ENCODE measurements around the gene MAD1L1.

The MAD1L1 gene

DNA sequence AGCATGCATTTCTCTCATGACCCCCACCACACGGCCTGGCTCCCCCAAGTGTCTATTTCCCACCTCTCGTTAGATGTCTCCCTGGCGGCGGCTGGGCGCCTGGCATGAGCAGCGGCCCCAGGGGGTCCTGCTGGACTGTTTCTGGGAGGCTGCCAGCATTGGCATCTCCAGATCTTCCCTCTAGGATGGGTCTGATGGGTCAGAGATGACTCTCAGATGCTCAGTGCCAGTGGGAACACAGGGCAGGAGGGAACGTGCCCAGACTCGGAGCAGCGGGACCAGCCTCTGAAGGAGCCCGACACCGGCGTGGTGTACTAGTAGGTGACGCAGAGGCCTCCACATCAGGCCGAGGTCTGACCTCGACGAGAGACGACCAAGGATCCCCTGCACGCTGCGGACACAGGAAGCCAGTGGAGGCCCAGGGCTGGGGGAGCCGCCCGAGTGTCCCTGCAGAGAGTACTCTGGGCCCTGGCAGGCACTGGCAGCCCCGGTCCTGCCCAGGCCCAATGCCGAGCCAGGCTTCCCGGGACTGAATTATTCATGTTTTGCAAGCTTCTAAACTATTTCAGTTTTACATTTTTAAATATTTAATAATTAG, 323.8 kb downstream of the MAD1L1 start:
- TF ChIP-seq, protein P1, sequence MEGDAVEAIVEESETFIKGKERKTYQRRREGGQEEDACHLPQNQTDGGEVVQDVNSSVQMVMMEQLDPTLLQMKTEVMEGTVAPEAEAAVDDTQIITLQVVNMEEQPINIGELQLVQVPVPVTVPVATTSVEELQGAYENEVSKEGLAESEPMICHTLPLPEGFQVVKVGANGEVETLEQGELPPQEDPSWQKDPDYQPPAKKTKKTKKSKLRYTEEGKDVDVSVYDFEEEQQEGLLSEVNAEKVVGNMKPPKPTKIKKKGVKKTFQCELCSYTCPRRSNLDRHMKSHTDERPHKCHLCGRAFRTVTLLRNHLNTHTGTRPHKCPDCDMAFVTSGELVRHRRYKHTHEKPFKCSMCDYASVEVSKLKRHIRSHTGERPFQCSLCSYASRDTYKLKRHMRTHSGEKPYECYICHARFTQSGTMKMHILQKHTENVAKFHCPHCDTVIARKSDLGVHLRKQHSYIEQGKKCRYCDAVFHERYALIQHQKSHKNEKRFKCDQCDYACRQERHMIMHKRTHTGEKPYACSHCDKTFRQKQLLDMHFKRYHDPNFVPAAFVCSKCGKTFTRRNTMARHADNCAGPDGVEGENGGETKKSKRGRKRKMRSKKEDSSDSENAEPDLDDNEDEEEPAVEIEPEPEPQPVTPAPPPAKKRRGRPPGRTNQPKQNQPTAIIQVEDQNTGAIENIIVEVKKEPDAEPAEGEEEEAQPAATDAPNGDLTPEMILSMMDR (IDR thresholded peaks at IDR 0.05; ENCODE audit: poor library complexity, severe bottlenecking): no peak
- no peak for ATAC-seq (ENCODE audit: low read depth)
- no peaks in the 10 kb centered on the region for H3K4me1 ChIP-seq (ENCODE audit: insufficient read depth, poor library complexity, severe bottlenecking)
- no peaks in the 10 kb centered on the region for H3K27me3 ChIP-seq (ENCODE audit: insufficient read depth, poor library complexity, severe bottlenecking)
- no peaks in the 10 kb centered on the region for H3K36me3 ChIP-seq (ENCODE audit: low read depth)
- H3K9me3 ChIP-seq (ENCODE audit: severe bottlenecking): no peaks in the 10 kb centered on the region
- no peak overlapping the region for H3K27ac ChIP-seq (ENCODE audit: poor library complexity, severe bottlenecking)
- DNase-seq (ENCODE audit: low spot score): no peak
- H3K4me3 ChIP-seq (ENCODE audit: severe bottlenecking): no peak overlapping the region

DNA sequence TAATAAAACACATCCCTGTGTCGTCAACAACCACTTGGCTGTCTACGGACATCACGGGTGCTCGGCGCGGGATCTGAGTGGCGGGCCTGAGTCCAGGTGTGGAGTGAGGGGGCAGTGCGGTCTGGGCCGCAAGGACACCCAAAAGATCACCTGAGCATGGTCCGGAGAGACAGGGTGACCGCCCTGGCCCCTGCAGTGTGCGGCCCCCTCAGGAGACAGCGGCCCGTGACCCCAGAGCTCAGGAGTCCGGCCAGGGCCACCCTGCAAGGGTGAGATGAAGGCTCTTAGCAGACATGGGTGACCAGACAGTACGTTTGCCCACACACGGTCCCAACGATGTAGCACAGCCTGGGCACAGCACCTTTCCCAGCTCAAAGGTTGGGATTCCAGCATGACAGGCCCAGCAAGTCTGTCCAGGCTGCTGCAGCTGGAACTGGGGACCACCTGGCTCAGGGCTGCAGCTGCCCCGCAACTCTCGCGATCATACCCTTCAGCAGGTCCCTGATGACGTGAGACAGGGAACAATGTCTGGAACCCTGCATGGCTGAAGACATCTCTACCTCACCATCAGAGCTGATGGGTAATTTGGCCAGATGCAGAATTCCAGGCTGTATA, 324.9 kb downstream of the MAD1L1 start:
- DNase-seq (ENCODE audit: low spot score) (no peak), ATAC-seq (ENCODE audit: low read depth) (no peak)
- H3K36me3 ChIP-seq (ENCODE audit: low read depth): no peaks in the 10 kb centered on the region
- no peaks in the 10 kb centered on the region for H3K27me3 ChIP-seq (ENCODE audit: insufficient read depth, poor library complexity, severe bottlenecking)
- no peaks in the 10 kb centered on the region for H3K4me1 ChIP-seq (ENCODE audit: insufficient read depth, poor library complexity, severe bottlenecking)
- TF ChIP-seq, protein P1 (IDR thresholded peaks at IDR 0.05; ENCODE audit: poor library complexity, severe bottlenecking): no peak
- no peaks in the 10 kb centered on the region for H3K9me3 ChIP-seq (ENCODE audit: severe bottlenecking)
- no peak overlapping the region for H3K27ac ChIP-seq (ENCODE audit: poor library complexity, severe bottlenecking)
- no peak overlapping the region for H3K4me3 ChIP-seq (ENCODE audit: severe bottlenecking)

DNA sequence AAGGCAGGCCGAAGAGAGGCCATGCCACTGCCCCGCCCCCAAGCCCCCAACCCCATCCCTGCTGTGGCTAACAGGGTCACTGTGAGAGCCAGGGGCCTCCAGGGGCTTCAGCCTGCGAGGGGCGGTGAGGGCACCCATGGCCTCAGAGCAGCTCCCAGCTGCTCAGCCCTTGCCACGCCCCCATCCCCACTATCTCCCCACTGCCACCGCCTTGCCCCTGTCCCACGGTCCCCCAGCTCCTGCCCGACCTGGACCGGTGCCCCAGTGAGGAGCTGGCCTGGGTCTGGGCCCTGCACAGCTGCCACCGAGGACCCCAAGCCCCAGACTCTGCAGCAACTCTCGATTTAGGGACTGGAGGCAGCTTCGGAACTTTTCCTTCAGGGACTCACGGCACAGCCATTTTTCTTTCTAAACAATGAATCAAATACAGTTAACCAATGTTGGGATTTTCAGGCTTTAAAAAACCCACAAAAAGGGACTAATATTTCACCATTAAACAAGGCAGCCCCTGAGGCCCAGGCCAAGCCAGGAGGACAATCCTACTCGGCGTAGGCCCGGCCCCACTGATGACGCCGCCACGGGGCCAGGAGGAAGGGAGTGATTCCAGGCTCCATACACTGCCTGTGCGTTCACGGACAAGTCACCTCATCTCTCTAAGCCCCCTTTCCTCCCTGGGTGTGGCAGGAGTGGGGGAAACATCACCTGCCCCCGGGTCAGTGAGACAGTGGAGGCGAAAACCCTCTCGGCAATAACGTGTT, 325.6 kb downstream of the MAD1L1 start:
- ATAC-seq (ENCODE audit: low read depth) (no peak), DNase-seq (ENCODE audit: low spot score) (no peak)
- H3K9me3 ChIP-seq (ENCODE audit: severe bottlenecking): no peaks in the 10 kb centered on the region
- H3K4me3 ChIP-seq (ENCODE audit: severe bottlenecking): no peak overlapping the region
- TF ChIP-seq, protein P1 (IDR thresholded peaks at IDR 0.05; ENCODE audit: poor library complexity, severe bottlenecking): no peak
- no peaks in the 10 kb centered on the region for H3K4me1 ChIP-seq (ENCODE audit: insufficient read depth, poor library complexity, severe bottlenecking)
- no peaks in the 10 kb centered on the region for H3K36me3 ChIP-seq (ENCODE audit: low read depth)
- H3K27ac ChIP-seq (ENCODE audit: poor library complexity, severe bottlenecking): no peak overlapping the region
- H3K27me3 ChIP-seq (ENCODE audit: insufficient read depth, poor library complexity, severe bottlenecking): no peaks in the 10 kb centered on the region

DNA sequence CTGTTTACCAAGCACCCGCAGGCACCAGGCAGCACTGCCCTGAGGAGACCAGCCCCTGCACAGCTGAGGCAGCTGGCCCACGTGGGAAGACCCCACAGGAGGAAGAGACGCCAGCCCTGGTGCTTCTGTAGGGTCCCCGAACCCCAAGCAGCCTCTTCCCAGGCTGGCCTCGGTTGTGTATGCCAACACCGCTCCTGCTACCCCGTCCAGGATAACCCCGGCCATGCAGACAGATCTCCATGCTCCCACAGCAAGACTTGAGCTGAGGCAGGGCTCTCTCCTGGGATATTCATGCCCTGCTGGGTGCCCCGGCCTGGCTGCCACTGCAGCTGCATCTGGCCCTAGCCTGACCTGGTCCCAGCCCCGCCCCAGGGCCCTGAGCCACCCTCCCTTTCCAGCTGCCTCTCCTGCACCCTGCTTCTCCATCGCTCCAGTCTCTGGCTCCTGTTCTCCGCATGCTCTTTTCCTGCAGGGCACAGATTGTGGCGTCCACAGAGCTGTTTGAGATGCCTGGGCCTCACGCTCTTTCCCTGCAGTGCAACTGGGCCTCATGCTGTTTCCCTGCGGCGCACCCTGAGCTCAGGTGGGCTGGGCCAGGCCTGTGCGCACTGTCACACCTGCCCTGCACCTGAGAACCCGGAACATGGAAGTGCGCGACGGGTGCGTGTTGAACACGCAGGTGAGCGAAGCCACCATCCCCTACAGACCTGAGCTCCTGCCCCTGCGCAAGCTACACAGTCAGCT, 326.5 kb downstream of the MAD1L1 start:
- H3K27ac ChIP-seq (ENCODE audit: poor library complexity, severe bottlenecking): no peak overlapping the region
- H3K9me3 ChIP-seq (ENCODE audit: severe bottlenecking): no peaks in the 10 kb centered on the region
- ATAC-seq (ENCODE audit: low read depth): no peak
- H3K36me3 ChIP-seq (ENCODE audit: low read depth): no peaks in the 10 kb centered on the region
- H3K27me3 ChIP-seq (ENCODE audit: insufficient read depth, poor library complexity, severe bottlenecking): no peaks in the 10 kb centered on the region
- no peak for DNase-seq (ENCODE audit: low spot score)
- H3K4me1 ChIP-seq (ENCODE audit: insufficient read depth, poor library complexity, severe bottlenecking): no peaks in the 10 kb centered on the region
- TF ChIP-seq, protein P1 (IDR thresholded peaks at IDR 0.05; ENCODE audit: poor library complexity, severe bottlenecking): no peak
- no peak overlapping the region for H3K4me3 ChIP-seq (ENCODE audit: severe bottlenecking)

Measured in RWPE2 (cell line).